K562 (cell line): Measurements from ENCODE around the gene PRKCE. TPM values are rescaled to one million over a fixed set of nuclear protein-coding genes. Genes with fewer than 3 reads are reported as not detected.

Experiments used
- ATAC-seq: fragments of 200-7000 bp; cut with Tn5 transposase; 3 replicates; pipeline ENCODE4 v1.9.1; 2020; ENCODE audit warnings: moderate library complexity
- BruUV-seq: library from RNA; stranded (reverse); fragments of 400-500 nt; replicated peaks from 2 replicates; lab custom pipeline; 2021; lab: Mats Ljungman, UMichigan
- CTCF ChIA-PET: fragments of 300-600 bp; formaldehyde crosslinking; extraction: SDS; loops from one replicate; lab custom pipeline; 2021; ENCODE audit warnings: low intra/inter-chr PET ratio; lab: Yijun Ruan, JAX
- POLR2A ChIA-PET: fragments of 300-600, 350-650 bp; sonication (Branson Sonifier 250); formaldehyde crosslinking; extraction: SDS; loops from one replicate; lab custom pipeline; 2021; ENCODE audit warnings: antibody characterized with exemption, inconsistent platforms; lab: Yijun Ruan, JAX
- DNase-seq, 4 experiments: peaks; one replicate each; pipeline versions ENCODE4 v3.0.0 to v3.0.0-alpha.2; 2011 to 2018; ENCODE audit warnings: low spot score in 3 of 4, mixed read lengths in 3 of 4; ENCODE audit errors: extremely low read depth in 1 of 4
- FAIRE-seq: peaks from 2 replicates; lab custom pipeline; 2011; peaks lifted over from hg19 to GRCh38; lab: Jason Lieb, UNC
- H2AFZ ChIP-seq: 2 replicates; pipeline ENCODE4 v1.6.0; 2011; ENCODE audit warnings: low read depth, low read length, control low read depth, inconsistent platforms
- H3K27ac ChIP-seq: fragments of 200-600 bp; 3 replicates; pipeline ENCODE4 v1.8.0; 2011; ENCODE audit warnings: low read depth, mild to moderate bottlenecking, control low read depth, inconsistent platforms, low read length, moderate library complexity, mixed read lengths; ENCODE audit errors: extremely low read depth
- H3K27me3 ChIP-seq, 2 experiments: fragments of 300-600 bp in 1 of 2; 2 replicates in 1 of 2; 3 replicates in 1 of 2; pipeline versions ENCODE4 v1.6.0 to v1.8.0; 2011; ENCODE audit warnings: inconsistent platforms in 2 of 2, low read length in 2 of 2, mild to moderate bottlenecking in 1 of 2, mixed read lengths in 1 of 2, moderate library complexity in 1 of 2; ENCODE audit not compliant: control insufficient read depth in 2 of 2, insufficient read depth in 2 of 2
- H3K36me3 ChIP-seq: fragments of 300-600 bp; 3 replicates; pipeline ENCODE4 v1.8.0; 2011; ENCODE audit warnings: mild to moderate bottlenecking, low read length, inconsistent platforms; ENCODE audit not compliant: control insufficient read depth, insufficient read depth
- H3K4me1 ChIP-seq, 2 experiments: fragments of 200-600 bp in 1 of 2; replicated peaks in 1 of 2; 2 replicates in 1 of 2; 3 replicates in 1 of 2; pipeline versions ENCODE4 v1.5.1 to v1.8.0; 2011; ENCODE audit warnings: inconsistent platforms in 2 of 2, low read length in 2 of 2, mild to moderate bottlenecking in 1 of 2, mixed read lengths in 1 of 2, moderate library complexity in 1 of 2; ENCODE audit not compliant: control insufficient read depth in 2 of 2, insufficient read depth in 2 of 2
- H3K4me2 ChIP-seq: 2 replicates; pipeline ENCODE4 v1.6.1; 2011; ENCODE audit warnings: low read length, control low read depth, inconsistent platforms, mixed read lengths; ENCODE audit not compliant: insufficient read depth
- H3K4me3 ChIP-seq: fragments of 200-600 bp; sonication (generic), shearing (Covaris generic); 2 replicates; pipeline ENCODE4 v1.5.1; 2016; ENCODE audit warnings: control low read depth, inconsistent platforms
- H3K79me2 ChIP-seq: fragments of 200-600 bp; 3 replicates; pipeline ENCODE4 v1.8.0; 2011; ENCODE audit warnings: low read length, inconsistent platforms; ENCODE audit not compliant: control insufficient read depth, insufficient read depth
- H3K9ac ChIP-seq, 2 experiments: 2 replicates each; pipeline versions ENCODE4 v1.6.0 to v1.6.1; 2011; ENCODE audit warnings: low read depth in 2 of 2, low read length in 2 of 2, control low read depth in 1 of 2, inconsistent platforms in 1 of 2, mild to moderate bottlenecking in 1 of 2, mixed read lengths in 1 of 2; ENCODE audit not compliant: insufficient read depth in 1 of 2
- H3K9me1 ChIP-seq: one replicate; pipeline ENCODE4 v1.6.0; 2011; ENCODE audit warnings: inconsistent platforms, mild to moderate bottlenecking, low read length, moderate library complexity; ENCODE audit not compliant: control insufficient read depth, insufficient read depth
- H3K9me3 ChIP-seq: replicated peaks from 2 replicates; pipeline ENCODE4 v1.5.1; 2011; ENCODE audit warnings: low read depth, low read length, inconsistent platforms; ENCODE audit not compliant: control insufficient read depth, insufficient read depth
- H4K20me1 ChIP-seq: replicated peaks from 2 replicates; pipeline ENCODE4 v1.6.1; 2011; ENCODE audit warnings: low read length, inconsistent platforms, mixed read lengths; ENCODE audit not compliant: control insufficient read depth, insufficient read depth
- ESRRB ChIP-seq: fragments of 250-450 bp; sonication (Bioruptor Pico); IDR thresholded peaks from 2 replicates; pipeline ENCODE4 v1.5.0; 2020; ENCODE audit warnings: mild to moderate bottlenecking, moderate library complexity, borderline replicate concordance
- KLF1 ChIP-seq: fragments of 450-650 bp; IDR thresholded peaks from 2 replicates; pipeline ENCODE4 v1.6.1; 2016; ENCODE audit warnings: missing genetic modification characterization, missing compliant biosample characterization
- MCM3 ChIP-seq: fragments of 450-650 bp; IDR thresholded peaks from 2 replicates; pipeline ENCODE4 v1.6.1; 2016
- MED1 ChIP-seq: sonication (generic); formaldehyde crosslinking; IDR thresholded peaks from 2 replicates; pipeline ENCODE4 v1.8.1; 2023; ENCODE audit warnings: missing genetic modification reagents, borderline replicate concordance
- MIER1 ChIP-seq: fragments of 450-650 bp; IDR thresholded peaks from 2 replicates; pipeline ENCODE4 v1.6.1; 2016; ENCODE audit warnings: antibody characterized with exemption, mild to moderate bottlenecking, low read depth
- PHB ChIP-seq: fragments of 250-450 bp; sonication (Bioruptor Pico); IDR thresholded peaks from 2 replicates; pipeline ENCODE4 v1.5.0; 2021
- RFX5 ChIP-seq: IDR thresholded peaks from 2 replicates; pipeline ENCODE4 v1.6.1; 2011; ENCODE audit warnings: low read depth, mild to moderate bottlenecking, improper control_type of control experiment, low read length
- SMAD3 ChIP-seq: fragments of 450-650 bp; formaldehyde crosslinking; conservative IDR thresholded peaks from 2 replicates; pipeline ENCODE4 v1.4.0; 2020; ENCODE audit warnings: mild to moderate bottlenecking
- TGIF2 ChIP-seq: sonication (generic); formaldehyde crosslinking; IDR thresholded peaks from 2 replicates; pipeline ENCODE4 v1.8.1; 2022; ENCODE audit warnings: mild to moderate bottlenecking, missing genetic modification reagents, moderate library complexity
- ZNF561 ChIP-seq: fragments of 450-650 bp; formaldehyde crosslinking; conservative IDR thresholded peaks from 2 replicates; pipeline ENCODE4 v1.4.0; 2020; ENCODE audit warnings: mild to moderate bottlenecking, moderate library complexity
- WGBS: fragments of 100-300 bp; shearing (Covaris generic); methylation state at CpG from one replicate; pipeline ENCODE4 v1.1.6; 2016; ENCODE audit warnings: low coverage, mixed read lengths; ENCODE audit not compliant: insufficient coverage; ENCODE audit errors: missing lambda C conversion rate; 5-methylcytosine and 5-hydroxymethylcytosine counted together
- in situ Hi-C: fragments of 300-500 bp; cut with MboI; formaldehyde crosslinking; loops from 4 replicates; pipeline ENCODE4 v1.15.0; 2018; ENCODE audit warnings: inconsistent platforms, mixed read lengths
- intact Hi-C: fragments of 100-400 bp; cut with micrococcal nuclease; formaldehyde crosslinking; loops from 2 replicates; pipeline ENCODE4 v1.14.2; 2022
- polyA plus RNA-seq, 8 experiments: library from polyadenylated mRNA; depleted of rRNA in 4 of 8; stranded (reverse) in 5 of 8; unstranded in 3 of 8; fragments of >200 nt; fragmentation: Nextera tagmentation in 2 of 8; fragmentation: Illumina TruSeq in 1 of 8; extraction: Ambion mirVana in 2 of 8; extraction: Trizol in 1 of 8; gene quantifications; 2 replicates each; pipeline versions ENCODE4 v1.2.1 to v1.2.3, GENCODE V29; 2011 to 2014; ENCODE audit warnings: inconsistent platforms in 1 of 8, missing spikeins in 1 of 8
- total RNA-seq, 7 experiments: library from RNA; depleted of rRNA in 6 of 7; stranded (reverse); fragments of >200 nt in 6 of 7; fragmentation: Illumina TruSeq in 2 of 7; extraction: Trizol in 2 of 7; gene quantifications; 2 replicates each; pipeline versions ENCODE4 v1.2.1 to v1.2.3, GENCODE V29; 2011 to 2021; ENCODE audit warnings: low replicate concordance in 1 of 7
- TF ChIP-seq, protein P1 (sequence below), 2 experiments: fragments of 200-800 bp in 1 of 2; sonication (Bioruptor generic) in 1 of 2; sonication (generic) in 1 of 2; formaldehyde crosslinking in 1 of 2; IDR thresholded peaks in 1 of 2; conservative IDR thresholded peaks in 1 of 2; 2 replicates each; pipeline versions ENCODE4 v1.5.0 to v1.6.1; 2016 to 2020; ENCODE audit warnings: missing compliant biosample characterization in 1 of 2, missing genetic modification characterization in 1 of 2, missing genetic modification reagents in 1 of 2
- TF ChIP-seq, protein P2 (sequence below): fragments of 250-450 bp; sonication (Bioruptor Pico); IDR thresholded peaks from 2 replicates; pipeline ENCODE4 v1.8.0; 2022; ENCODE audit warnings: inconsistent platforms
- TF ChIP-seq, protein P3 (sequence below): sonication (generic); formaldehyde crosslinking; IDR thresholded peaks from 2 replicates; pipeline ENCODE4 v1.9.0; 2022; ENCODE audit warnings: mild to moderate bottlenecking, missing genetic modification reagents

PRKCE gene
- total and polyA plus RNA-seq, 9 of the 15 experiments (the other 6 are each of a cell fraction or from before 2014, with no cell fraction given) = 0.06 to 1.0 (median 0.22) TPM; not detected in 1

DNA sequence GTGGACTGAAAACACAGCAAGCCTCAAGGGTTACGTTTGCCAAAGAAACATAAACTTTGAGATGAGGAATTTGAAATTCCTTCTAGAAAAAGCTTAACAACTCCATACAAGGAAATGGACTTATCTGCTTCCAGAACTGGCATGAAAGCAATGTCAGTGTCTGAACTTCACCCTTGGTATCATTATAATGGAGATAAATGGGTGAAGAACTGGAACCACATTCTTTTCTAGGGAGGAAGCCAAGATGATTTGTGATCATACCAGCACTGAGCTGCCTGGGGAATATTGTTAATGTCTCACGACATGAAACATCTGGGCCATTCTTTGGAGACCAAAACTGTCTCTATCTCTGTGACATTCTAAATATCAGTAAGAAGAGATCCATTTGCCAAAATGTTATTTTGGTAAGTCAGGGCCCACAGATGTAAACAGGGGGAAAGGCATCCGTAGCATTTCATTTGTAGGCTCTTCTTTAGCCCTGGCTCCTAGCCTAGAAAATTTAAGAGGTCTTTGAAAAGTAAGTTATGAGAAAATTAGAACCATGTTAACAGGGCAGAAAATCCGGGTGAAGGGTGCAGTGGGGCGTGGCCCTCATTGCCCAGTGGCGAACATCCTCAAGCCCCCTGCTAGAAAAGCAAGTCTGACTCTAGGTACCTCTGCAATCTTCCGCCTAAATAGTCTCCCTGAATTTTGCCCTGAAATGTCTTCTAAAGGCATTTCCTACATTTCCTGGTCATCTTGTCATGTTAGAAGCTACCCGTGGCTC lies 350.4 kb downstream of the PRKCE start (continued):
- TF ChIP-seq KLF1 (tag) (no peak), TGIF2 (CRISPR knock-in tag) (no peak), MED1 (CRISPR knock-in tag) (no peak)
- TF ChIP-seq, all 486 proteins: peak for 0

DNA sequence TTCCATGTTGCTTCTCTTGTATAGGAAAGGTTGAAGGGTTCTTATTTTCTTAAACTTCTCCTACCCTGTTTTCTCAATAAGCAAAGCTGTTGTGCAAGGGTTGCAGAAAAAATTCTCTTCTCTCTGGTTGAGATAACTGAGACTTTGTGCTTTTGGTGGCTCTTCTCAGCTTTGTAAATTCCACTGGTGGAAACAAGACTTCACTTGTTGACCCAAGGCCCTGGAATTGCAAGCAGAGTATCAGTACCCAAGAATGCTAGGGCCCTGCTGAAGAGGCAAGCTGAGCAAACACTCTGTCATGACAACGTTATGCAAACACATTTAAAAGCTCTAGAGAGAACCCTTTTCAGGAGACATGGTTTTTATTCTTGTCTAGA lies 351.0 kb downstream of the PRKCE start:
- 0% methylated on average over 1 of the region's 1 CpG for WGBS
- FAIRE-seq (no peak), DNase-seq (no peak), ATAC-seq (no peak)
- H3K4me3 ChIP-seq = no peak overlapping the region
- peaks cover 16 to 33% of the 10 kb centered on the region in 2 experiments for H3K27me3 ChIP-seq
- BruUV-seq = no TSS peak
- H3K27ac ChIP-seq = no peak overlapping the region
- no peak overlapping the region for H3K9ac ChIP-seq
- no peaks in the 10 kb centered on the region for H3K4me1 ChIP-seq
- CTCF ChIA-PET = no interaction called here
- no peaks in the 10 kb centered on the region for H3K36me3 ChIP-seq
- H3K9me3 ChIP-seq = no peaks in the 10 kb centered on the region
- no peak overlapping the region for H3K4me2 ChIP-seq
- in situ Hi-C loops = no loop called here
- no peaks in the 10 kb centered on the region for H3K79me2 ChIP-seq
- no peaks in the 10 kb centered on the region for H3K9me1 ChIP-seq
- TF ChIP-seq, protein P1, sequence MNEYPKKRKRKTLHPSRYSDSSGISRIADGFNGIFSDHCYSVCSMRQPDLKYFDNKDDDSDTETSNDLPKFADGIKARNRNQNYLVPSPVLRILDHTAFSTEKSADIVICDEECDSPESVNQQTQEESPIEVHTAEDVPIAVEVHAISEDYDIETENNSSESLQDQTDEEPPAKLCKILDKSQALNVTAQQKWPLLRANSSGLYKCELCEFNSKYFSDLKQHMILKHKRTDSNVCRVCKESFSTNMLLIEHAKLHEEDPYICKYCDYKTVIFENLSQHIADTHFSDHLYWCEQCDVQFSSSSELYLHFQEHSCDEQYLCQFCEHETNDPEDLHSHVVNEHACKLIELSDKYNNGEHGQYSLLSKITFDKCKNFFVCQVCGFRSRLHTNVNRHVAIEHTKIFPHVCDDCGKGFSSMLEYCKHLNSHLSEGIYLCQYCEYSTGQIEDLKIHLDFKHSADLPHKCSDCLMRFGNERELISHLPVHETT (CRISPR knock-in tag; conservative IDR thresholded peaks at IDR 0.05 in 1 of 2, IDR thresholded peaks at IDR 0.05 in 1 of 2) = no peak
- no peak for TF ChIP-seq PHB (CRISPR knock-in tag)
- TF ChIP-seq RFX5 = no peak
- TF ChIP-seq SMAD3 (CRISPR knock-in tag) = no peak
- no peak for TF ChIP-seq MCM3
- no peak for TF ChIP-seq ZNF561
- TF ChIP-seq MIER1 = no peak
- TF ChIP-seq, protein P2, sequence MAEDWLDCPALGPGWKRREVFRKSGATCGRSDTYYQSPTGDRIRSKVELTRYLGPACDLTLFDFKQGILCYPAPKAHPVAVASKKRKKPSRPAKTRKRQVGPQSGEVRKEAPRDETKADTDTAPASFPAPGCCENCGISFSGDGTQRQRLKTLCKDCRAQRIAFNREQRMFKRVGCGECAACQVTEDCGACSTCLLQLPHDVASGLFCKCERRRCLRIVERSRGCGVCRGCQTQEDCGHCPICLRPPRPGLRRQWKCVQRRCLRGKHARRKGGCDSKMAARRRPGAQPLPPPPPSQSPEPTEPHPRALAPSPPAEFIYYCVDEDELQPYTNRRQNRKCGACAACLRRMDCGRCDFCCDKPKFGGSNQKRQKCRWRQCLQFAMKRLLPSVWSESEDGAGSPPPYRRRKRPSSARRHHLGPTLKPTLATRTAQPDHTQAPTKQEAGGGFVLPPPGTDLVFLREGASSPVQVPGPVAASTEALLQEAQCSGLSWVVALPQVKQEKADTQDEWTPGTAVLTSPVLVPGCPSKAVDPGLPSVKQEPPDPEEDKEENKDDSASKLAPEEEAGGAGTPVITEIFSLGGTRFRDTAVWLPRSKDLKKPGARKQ (CRISPR knock-in tag) = no peak
- no peak for TF ChIP-seq ESRRB (CRISPR knock-in tag)
- TF ChIP-seq, protein P3, sequence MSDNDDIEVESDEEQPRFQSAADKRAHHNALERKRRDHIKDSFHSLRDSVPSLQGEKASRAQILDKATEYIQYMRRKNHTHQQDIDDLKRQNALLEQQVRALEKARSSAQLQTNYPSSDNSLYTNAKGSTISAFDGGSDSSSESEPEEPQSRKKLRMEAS (CRISPR knock-in tag) = no peak
- intact Hi-C loops = no loop called here
- H4K20me1 ChIP-seq = 0 out of 2 replicates have a peak, but pooled peaks cover 2% of the 10 kb centered on the region
- H2AFZ ChIP-seq = no peak overlapping the region
- POLR2A ChIA-PET = interaction anchor here (0.8 kb wide), 1 partner anchor 78 kb away, joined by 3 read pairs; no protein-coding TSS in a partner anchor
